HEK293T (cell line): ENCODE measurements around the gene TRPC4.

Experiments
- CTBP1 ChIP-seq: fragments of 450-650 bp; IDR thresholded peaks from 2 replicates; pipeline ENCODE4 v1.6.1; 2016; ENCODE audit warnings: borderline replicate concordance
- ELF4 ChIP-seq: fragments of 450-650 bp; IDR thresholded peaks from 2 replicates; pipeline ENCODE4 v1.6.1; 2017; ENCODE audit warnings: antibody characterized with exemption
- FOXA1 ChIP-seq: fragments of 450-650 bp; IDR thresholded peaks from 2 replicates; pipeline ENCODE4 v1.6.1; 2016; ENCODE audit warnings: mild to moderate bottlenecking
- FOXK2 ChIP-seq: fragments of 450-650 bp; IDR thresholded peaks from 2 replicates; pipeline ENCODE4 v1.6.1; 2016; ENCODE audit warnings: mild to moderate bottlenecking
- FOXM1 ChIP-seq: fragments of 450-650 bp; IDR thresholded peaks from 2 replicates; pipeline ENCODE4 v1.6.1; 2017; ENCODE audit warnings: mild to moderate bottlenecking, borderline replicate concordance
- L3MBTL2 ChIP-seq: fragments of 450-650 bp; conservative IDR thresholded peaks from 2 replicates; pipeline ENCODE4 v1.6.1; 2016; ENCODE audit warnings: mild to moderate bottlenecking
- NFRKB ChIP-seq: fragments of 450-650 bp; IDR thresholded peaks from 2 replicates; pipeline ENCODE4 v1.6.1; 2016; ENCODE audit warnings: mild to moderate bottlenecking, moderate library complexity
- ZNF384 ChIP-seq: fragments of 450-650 bp; IDR thresholded peaks from 2 replicates; pipeline ENCODE4 v1.6.1; 2016

DNA sequence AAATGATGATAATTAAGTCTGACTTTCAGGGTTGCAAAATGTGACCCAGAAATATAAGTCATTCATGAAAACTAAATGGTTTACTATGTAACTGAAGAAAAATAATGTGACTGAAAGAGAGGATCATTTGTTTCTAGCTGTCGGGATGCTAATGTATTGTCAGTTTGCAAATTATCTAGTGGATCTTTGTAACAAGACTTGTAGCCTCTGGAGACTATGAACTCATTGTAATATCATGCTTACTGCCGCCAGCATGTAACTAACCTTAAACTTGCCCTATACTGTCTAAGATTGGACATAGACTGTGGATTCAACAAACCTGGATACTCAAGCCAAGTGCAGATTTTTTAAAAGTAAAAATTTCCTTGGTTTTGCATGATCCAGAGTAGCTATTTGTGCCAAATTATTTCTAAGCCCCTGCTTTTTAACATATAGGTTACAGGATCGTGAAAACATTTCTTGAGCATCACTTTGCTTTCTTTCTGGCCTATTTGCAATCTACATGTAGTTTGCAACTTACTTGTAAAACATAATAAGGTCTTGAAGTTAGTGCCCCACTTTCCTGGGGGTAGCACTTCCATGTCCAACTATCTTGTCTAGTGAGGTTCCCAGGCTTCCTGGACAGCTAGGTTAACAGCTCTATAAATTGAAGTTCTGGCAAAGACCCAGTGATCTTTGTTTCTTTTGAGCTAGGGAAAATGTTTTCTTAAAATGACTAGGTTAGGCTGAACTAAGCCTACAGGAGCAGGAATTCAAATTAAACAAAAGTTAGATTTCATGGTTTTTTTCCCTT lies 267.7 kb downstream of the TRPC4 start:
- no peak for TF ChIP-seq L3MBTL2
- no peak for TF ChIP-seq FOXK2
- no peak for TF ChIP-seq ZNF384
- TF ChIP-seq NFRKB = no peak
- no peak for TF ChIP-seq FOXM1
- TF ChIP-seq CTBP1 = no peak
- no peak for TF ChIP-seq FOXA1
- TF ChIP-seq ELF4 = no peak
